IMR-90 (cell line): Measurements from ENCODE around the gene CYP2A7. TPM values are rescaled to one million over a fixed set of nuclear protein-coding genes. Genes with fewer than 3 reads are reported as not detected.
"Not testable (repeated sequence)": the region's sequence is repeated elsewhere in the genome, so short reads cannot be mapped to it uniquely, and the experiment has no call there.

ENCODE experiments used
- ATAC-seq: fragments of 200-7000 bp; cut with Tn5 transposase; 2 replicates; pipeline ENCODE4 v1.9.1; 2020; ENCODE audit warnings: low read depth, mild to moderate bottlenecking, moderate library complexity
- BruUV-seq: library from RNA; stranded (reverse); fragments of 400-500 nt; replicated peaks from 2 replicates; lab custom pipeline; 2021; lab: Mats Ljungman, UMichigan
- CTCF ChIA-PET: fragments of 300-600 bp; formaldehyde crosslinking; extraction: SDS; loops from one replicate; lab custom pipeline; 2021; ENCODE audit warnings: antibody characterized with exemption; lab: Yijun Ruan, JAX
- POLR2A ChIA-PET: fragments of 300-600 bp; sonication (Branson Sonifier 250); formaldehyde crosslinking; loops from one replicate; lab custom pipeline; 2022; ENCODE audit warnings: antibody characterized with exemption; ENCODE audit not compliant: unreplicated experiment; lab: Charles Lee
- DNase-seq: peaks from one replicate; pipeline ENCODE4 v3.0.0; 2013
- H2AFZ ChIP-seq: replicated peaks from 2 replicates; pipeline ENCODE3; 2013; ENCODE audit warnings: low read length, mild to moderate bottlenecking; ENCODE audit not compliant: poor library complexity
- H2AK5ac ChIP-seq: 2 replicates; pipeline ENCODE4 v1.6.1; 2013; ENCODE audit warnings: low read depth, low read length, inconsistent platforms
- H2AK9ac ChIP-seq: replicated peaks from 2 replicates; pipeline ENCODE3; 2013; ENCODE audit warnings: mild to moderate bottlenecking, low read depth, low read length, moderate library complexity; ENCODE audit not compliant: poor library complexity
- H2BK120ac ChIP-seq: 2 replicates; pipeline ENCODE4 v1.6.1; 2013; ENCODE audit warnings: low read depth, low read length, inconsistent platforms
- H2BK15ac ChIP-seq: 3 replicates; pipeline ENCODE4 v1.6.1; 2013; ENCODE audit warnings: low read depth, low read length, inconsistent platforms
- H2BK20ac ChIP-seq: 2 replicates; pipeline ENCODE4 v1.6.1; 2013; ENCODE audit warnings: low read depth, mild to moderate bottlenecking, inconsistent platforms, low read length, moderate library complexity
- H2BK5ac ChIP-seq: 2 replicates; pipeline ENCODE4 v1.6.1; 2013; ENCODE audit warnings: mild to moderate bottlenecking, low read depth, low read length, inconsistent platforms; ENCODE audit not compliant: poor library complexity, severe bottlenecking
- H3K14ac ChIP-seq: replicated peaks from 2 replicates; pipeline ENCODE4 v1.6.1; 2013; ENCODE audit warnings: low read depth, low read length, inconsistent platforms
- H3K18ac ChIP-seq: 2 replicates; pipeline ENCODE4 v1.6.1; 2013; ENCODE audit warnings: low read depth, low read length, control low read depth
- H3K23ac ChIP-seq: 2 replicates; pipeline ENCODE4 v1.6.1; 2013; ENCODE audit warnings: low read depth, low read length, inconsistent platforms
- H3K27ac ChIP-seq: 2 replicates; pipeline ENCODE4 v1.5.1; 2013; ENCODE audit warnings: mild to moderate bottlenecking, control low read depth, low read length; ENCODE audit not compliant: insufficient read depth
- H3K27me3 ChIP-seq: 2 replicates; pipeline ENCODE4 v1.6.1; 2013; ENCODE audit warnings: low read length; ENCODE audit not compliant: control insufficient read depth, insufficient read depth
- H3K36me3 ChIP-seq: 2 replicates; pipeline ENCODE4 v1.6.1; 2013; ENCODE audit warnings: low read length, mixed read lengths; ENCODE audit not compliant: control insufficient read depth, insufficient read depth
- H3K4ac ChIP-seq: 2 replicates; pipeline ENCODE4 v1.6.1; 2013; ENCODE audit warnings: low read depth, low read length, inconsistent platforms
- H3K4me1 ChIP-seq: 2 replicates; pipeline ENCODE4 v1.6.1; 2013; ENCODE audit warnings: low read length, mixed read lengths; ENCODE audit not compliant: control insufficient read depth, insufficient read depth
- H3K4me2 ChIP-seq: 2 replicates; pipeline ENCODE4 v1.6.1; 2013; ENCODE audit warnings: low read depth, mild to moderate bottlenecking, control low read depth, low read length, moderate library complexity
- H3K4me3 ChIP-seq: 2 replicates; pipeline ENCODE4 v1.5.1; 2013; ENCODE audit warnings: low read depth, mild to moderate bottlenecking, control low read depth, low read length, moderate library complexity; ENCODE audit not compliant: insufficient read depth
- H3K56ac ChIP-seq: 2 replicates; pipeline ENCODE4 v1.6.1; 2013; ENCODE audit warnings: low read length, inconsistent platforms; ENCODE audit not compliant: insufficient read depth; ENCODE audit errors: extremely low read depth
- H3K79me1 ChIP-seq, 2 experiments: 2 replicates each; pipeline ENCODE4 v1.6.1; 2013; ENCODE audit warnings: low read length in 2 of 2, inconsistent platforms in 1 of 2, low read depth in 1 of 2
- H3K9ac ChIP-seq: 2 replicates; pipeline ENCODE4 v1.6.1; 2013; ENCODE audit warnings: low read depth, low read length, control low read depth
- H3K9me1 ChIP-seq: 2 replicates; pipeline ENCODE4 v1.6.1; 2013; ENCODE audit warnings: low read length, inconsistent platforms; ENCODE audit not compliant: insufficient read depth
- H3K9me3 ChIP-seq: 2 replicates; pipeline ENCODE4 v1.6.1; 2013; ENCODE audit warnings: low read length; ENCODE audit not compliant: control insufficient read depth, insufficient read depth
- H4K20me1 ChIP-seq: 2 replicates; pipeline ENCODE4 v1.6.1; 2013; ENCODE audit warnings: low read length, inconsistent platforms; ENCODE audit not compliant: insufficient read depth
- H4K5ac ChIP-seq: 2 replicates; pipeline ENCODE4 v1.6.1; 2013; ENCODE audit warnings: mild to moderate bottlenecking, low read depth, low read length, control low read depth
- H4K8ac ChIP-seq, 2 experiments: 2 replicates each; pipeline ENCODE4 v1.6.1; 2013; ENCODE audit warnings: low read depth in 2 of 2, low read length in 2 of 2, control low read depth in 1 of 2, inconsistent platforms in 1 of 2
- H4K91ac ChIP-seq: 2 replicates; pipeline ENCODE4 v1.6.1; 2013; ENCODE audit warnings: low read depth, low read length, inconsistent platforms; ENCODE audit not compliant: insufficient read depth
- WGBS, 2 experiments: methylation state at CpG; one replicate each; pipeline versions ENCODE4 v1.1.5 to v1.1.7; 2013; ENCODE audit warnings: missing lambda C conversion rate in 2 of 2; ENCODE audit not compliant: insufficient read length in 1 of 2; ENCODE audit errors: extremely low coverage in 2 of 2; 5-methylcytosine and 5-hydroxymethylcytosine counted together
- dilution Hi-C: fragments of 300-500 bp; cut with HindIII; formaldehyde crosslinking; loops from one replicate; pipeline ENCODE4 v1.14.3; 2018; ENCODE audit warnings: low sequenced_read_pairs; ENCODE audit not compliant: unreplicated experiment
- in situ Hi-C: fragments of 300-500 bp; cut with MboI; formaldehyde crosslinking; loops from 3 replicates; pipeline ENCODE4 v1.14.3; 2019; ENCODE audit warnings: low sequenced_read_pairs, inconsistent platforms, mixed read lengths
- intact Hi-C: fragments of 100-400 bp; cut with micrococcal nuclease; formaldehyde crosslinking; loops from 2 replicates; pipeline ENCODE4 v1.10.0; 2022
- polyA plus RNA-seq, 3 experiments: library from polyadenylated mRNA; depleted of rRNA; stranded (reverse); fragments of >200 nt; gene quantifications; 2 replicates each; pipeline ENCODE4 v1.2.3, GENCODE V29; 2012; ENCODE audit warnings: low replicate concordance in 1 of 3
- total RNA-seq: library from RNA; depleted of rRNA; stranded (reverse); fragments of >200 nt; gene quantifications from 2 replicates; pipeline ENCODE4 v1.2.3, GENCODE V29; 2012

CYP2A7 gene
- total and polyA plus RNA-seq, 2 of the 4 experiments (the other 2 are of a cell fraction), result not detected

- DNase-seq, H3K9ac ChIP-seq, CTCF ChIA-PET, H3K18ac ChIP-seq, H3K14ac ChIP-seq, H3K56ac ChIP-seq, BruUV-seq, H3K9me3 ChIP-seq, H3K27ac ChIP-seq, H3K4me2 ChIP-seq, H3K36me3 ChIP-seq, H3K23ac ChIP-seq, H3K79me1 ChIP-seq, H3K9me1 ChIP-seq, H2BK20ac ChIP-seq, H4K20me1 ChIP-seq, H2AK9ac ChIP-seq, intact Hi-C loops, H4K8ac ChIP-seq, H2BK120ac ChIP-seq, H3K4ac ChIP-seq, H3K27me3 ChIP-seq, H2BK5ac ChIP-seq, dilution Hi-C loops, H2AK5ac ChIP-seq, H3K4me3 ChIP-seq, H2AFZ ChIP-seq, in situ Hi-C loops, H3K4me1 ChIP-seq, H4K5ac ChIP-seq, H4K91ac ChIP-seq, H2BK15ac ChIP-seq: not testable (repeated sequence)
- WGBS, 2 experiments, result 61% methylated on average over 2 of the region's 13 CpGs; no CpG with 5 or more reads in 1 of the 2 experiments
- ATAC-seq, result peak; percentile 42
- POLR2A ChIA-PET, result interaction anchor here (0.6 kb wide), 1 partner anchor 206 kb away, joined by 3 read pairs; no protein-coding TSS in a partner anchor
Measured at GRCh38 chr19:40896843-40897789, 15.1 kb upstream of the CYP2A7 start.
